Sigmoid colon (tissue), 7 donors: Measurements from ENCODE around the gene CCNL2. TPM values are rescaled to one million over a fixed set of nuclear protein-coding genes. Genes with fewer than 3 reads are reported as not detected.

Source experiments
- DNase-seq: peaks from one replicate; pipeline ENCODE4 v3.0.0-alpha.2; 2019
- H3K27ac ChIP-seq, 4 donors: fragments of 200-600 bp; sonication (generic); one replicate each; pipeline ENCODE4 v1.5.1; 2016 to 2019; ENCODE audit warnings: mild to moderate bottlenecking in 1 of 4
- H3K27me3 ChIP-seq, 3 donors: fragments of 200-600 bp; sonication (generic); one replicate each; pipeline ENCODE4 v1.5.1; 2019; ENCODE audit warnings: mild to moderate bottlenecking in 1 of 3
- H3K36me3 ChIP-seq, 4 donors: fragments of 200-600 bp; sonication (generic); one replicate each; pipeline ENCODE4 v1.5.1; 2016 to 2019
- H3K4me1 ChIP-seq, 4 donors: fragments of 200-600 bp; sonication (generic); one replicate each; pipeline ENCODE4 v1.5.1; 2017 to 2019
- H3K4me3 ChIP-seq, 4 donors: fragments of 200-600 bp; sonication (generic); one replicate each; pipeline ENCODE4 v1.5.1; 2017 to 2019; ENCODE audit warnings: mild to moderate bottlenecking in 2 of 4, moderate library complexity in 1 of 4
- H3K9me3 ChIP-seq, 4 donors: fragments of 200-600 bp in 3 of 4; sonication (generic) in 3 of 4; one replicate each; pipeline versions ENCODE4 v1.5.1 to v1.6.1; 2013 to 2019
- CTCF ChIP-seq, 4 experiments: fragments of 450-650 bp in 3 of 4; fragments of 200-600 bp in 1 of 4; IDR thresholded peaks; one replicate each; pipeline ENCODE4 v1.5.1; 2016 to 2019; ENCODE audit warnings: antibody characterized with exemption in 4 of 4, mild to moderate bottlenecking in 3 of 4, moderate library complexity in 2 of 4
- EP300 ChIP-seq, 4 donors: sonication (generic); formaldehyde crosslinking; IDR thresholded peaks; one replicate each; pipeline ENCODE4 v1.6.1; 2017; ENCODE audit warnings: antibody characterized with exemption in 4 of 4
- POLR2A ChIP-seq, 2 donors: fragments of 450-650 bp; IDR thresholded peaks; one replicate each; pipeline ENCODE4 v1.6.1; 2016; ENCODE audit warnings: antibody characterized with exemption in 2 of 2, mild to moderate bottlenecking in 2 of 2, moderate library complexity in 2 of 2
- POLR2AphosphoS5 ChIP-seq, 4 donors: sonication (generic); formaldehyde crosslinking; IDR thresholded peaks; one replicate each; pipeline ENCODE4 v1.6.1; 2017; ENCODE audit warnings: antibody characterized with exemption in 4 of 4
- WGBS, 2 donors: extraction: QIAGEN DNeasy Blood & Tissue Kit; methylation state at CpG; one replicate each; pipeline ENCODE4 v1.1.7; 2013; 5-methylcytosine and 5-hydroxymethylcytosine counted together
- intact Hi-C: fragments of 100-400 bp; cut with DNase I; formaldehyde crosslinking; loops from one replicate; pipeline ENCODE4 v1.15.1; 2023
- polyA plus RNA-seq, 3 donors: library from polyadenylated mRNA; stranded (reverse); fragments of 200-250 nt; gene quantifications; one replicate each; pipeline ENCODE4 v1.2.3, GENCODE V29; 2013
- total RNA-seq, 4 donors: library from RNA; depleted of rRNA; stranded (reverse); fragments of >200 nt; gene quantifications; one replicate each; pipeline ENCODE4 v1.1.0, GENCODE V29; 2016
- donor health status: healthy with polysubstance abuse.
- donor health status: Bipolar disorder and iron deficiency.
- donor health status: healthy.

The CCNL2 gene
- total and polyA plus RNA-seq, 7 donors: 15.0 to 375 (median 139) TPM

- Histone ChIP-seq H3K9me3 (no peaks in the 10 kb centered on the region), H3K4me1 (no peaks in the 10 kb centered on the region), H3K27ac (no peak overlapping the region), H3K36me3 (peaks cover 16 to 56% (median 31%) of the 10 kb centered on the region in 4 donors), H3K27me3 (no peaks in the 10 kb centered on the region), H3K4me3 (no peak overlapping the region)
- intact Hi-C loops: no loop called here
- TF ChIP-seq POLR2A (IDR thresholded peaks at IDR 0.05): no peak
- no peak for TF ChIP-seq POLR2AphosphoS5 (IDR thresholded peaks at IDR 0.05)
- TF ChIP-seq CTCF (IDR thresholded peaks at IDR 0.05): no peak
- no peak for TF ChIP-seq EP300 (IDR thresholded peaks at IDR 0.05)
- no peak for DNase-seq
- 91 to 92% methylated on average over 26 of the region's 26 CpGs for WGBS, 2 donors
These were observed 62.7 kb downstream of the CCNL2 start for GRCh38 chr1:1336446-1336845.

- TF ChIP-seq EP300 (IDR thresholded peaks at IDR 0.05) (no peak), POLR2AphosphoS5 (IDR thresholded peaks at IDR 0.05) (no peak), CTCF (IDR thresholded peaks at IDR 0.05) (no peak), POLR2A (IDR thresholded peaks at IDR 0.05) (no peak)
- WGBS, 2 donors: 89 to 91% methylated on average over 21 of the region's 21 CpGs
- DNase-seq: no peak
- Histone ChIP-seq H3K36me3 (peaks cover 16 to 51% (median 27%) of the 10 kb centered on the region in 4 donors), H3K27ac (no peak overlapping the region), H3K4me1 (peaks cover 0 to 4% (median 2%) of the 10 kb centered on the region in 4 donors), H3K4me3 (no peak overlapping the region), H3K27me3 (no peaks in the 10 kb centered on the region), H3K9me3 (no peaks in the 10 kb centered on the region)
- intact Hi-C loops: no loop called here
These were observed 63.3 kb downstream of the CCNL2 start for GRCh38 chr1:1335792-1336248.

Other genes with a start within 250 kb of the CCNL2 start
- not detected for gene TTLL10, start 225.5 kb downstream of the CCNL2 start, total RNA-seq
- gene TTLL10, start 225.5 kb downstream of the CCNL2 start, polyA plus RNA-seq: under 1 TPM; 0.46 to 0.70 (median 0.60) TPM
- gene TNFRSF18, start 192.7 kb downstream of the CCNL2 start, total RNA-seq: under 1 TPM in 1 of 4 donors, not detected in 3; 0.71 TPM
- gene TNFRSF18, start 192.7 kb downstream of the CCNL2 start, polyA plus RNA-seq: 1 to 10 TPM in 2 of 3 donors, not detected in 1; 1.2 to 3.9 TPM
- 1 to 10 TPM in 1 of 4 donors, under 1 TPM in 1, not detected in 2; 0.95 to 1.8 TPM for gene TNFRSF4, start 185.2 kb downstream of the CCNL2 start, total RNA-seq
- gene TNFRSF4, start 185.2 kb downstream of the CCNL2 start, polyA plus RNA-seq: 1 to 10 TPM; 1.2 to 8.6 (median 1.2) TPM
- gene SDF4, start 167.3 kb downstream of the CCNL2 start, total RNA-seq: 10 to 100 TPM; 73.4 to 95.6 (median 81.9) TPM
- gene SDF4, start 167.3 kb downstream of the CCNL2 start, polyA plus RNA-seq: 100 to 1,000 TPM in 1 of 3 donors, 10 to 100 TPM in 2; 33.0 to 181 (median 40.2) TPM
- gene B3GALT6, start 167.1 kb downstream of the CCNL2 start, total RNA-seq: 10 to 100 TPM in 2 of 4 donors, 1 to 10 TPM in 2; 8.6 to 12.5 (median 10.3) TPM
- gene B3GALT6, start 167.1 kb downstream of the CCNL2 start, polyA plus RNA-seq: 1 to 10 TPM; 1.8 to 9.6 (median 2.5) TPM
- gene C1QTNF12, start 152.6 kb downstream of the CCNL2 start, total RNA-seq: 1 to 10 TPM in 2 of 4 donors, not detected in 2; 1.9 to 5.7 TPM
- 10 to 100 TPM; 17.6 to 28.7 (median 23.4) TPM for gene C1QTNF12, start 152.6 kb downstream of the CCNL2 start, polyA plus RNA-seq
- gene UBE2J2, start 125.5 kb downstream of the CCNL2 start, total RNA-seq: 10 to 100 TPM; 33.1 to 44.3 (median 34.0) TPM
- gene UBE2J2, start 125.5 kb downstream of the CCNL2 start, polyA plus RNA-seq: 10 to 100 TPM; 32.4 to 63.6 (median 54.6) TPM
- gene SCNN1D, start 118.9 kb downstream of the CCNL2 start, total RNA-seq: 1 to 10 TPM; 1.2 to 5.0 (median 3.2) TPM
- gene SCNN1D, start 118.9 kb downstream of the CCNL2 start, polyA plus RNA-seq: 1 to 10 TPM in 1 of 3 donors, under 1 TPM in 1, not detected in 1; under 0.01 to 3.2 TPM
- gene ACAP3, start 91.4 kb downstream of the CCNL2 start, total RNA-seq: 10 to 100 TPM; 21.4 to 57.1 (median 33.4) TPM
- 10 to 100 TPM in 1 of 3 donors, 1 to 10 TPM in 2; 7.2 to 41.8 (median 8.3) TPM for gene ACAP3, start 91.4 kb downstream of the CCNL2 start, polyA plus RNA-seq
- 10 to 100 TPM; 15.7 to 24.0 (median 20.4) TPM for gene PUSL1, start 90.7 kb downstream of the CCNL2 start, total RNA-seq
- gene PUSL1, start 90.7 kb downstream of the CCNL2 start, polyA plus RNA-seq: 10 to 100 TPM; 12.6 to 22.3 (median 12.7) TPM
- 100 to 1,000 TPM in 1 of 4 donors, 10 to 100 TPM in 3; 83.8 to 135 (median 93.4) TPM for gene INTS11, start 74.7 kb downstream of the CCNL2 start, total RNA-seq
- 100 to 1,000 TPM in 1 of 3 donors, 10 to 100 TPM in 2; 58.3 to 117 (median 62.7) TPM for gene INTS11, start 74.7 kb downstream of the CCNL2 start, polyA plus RNA-seq
- gene CPTP, start 74.5 kb downstream of the CCNL2 start, total RNA-seq: 10 to 100 TPM in 2 of 4 donors, 1 to 10 TPM in 2; 8.4 to 21.6 (median 10.5) TPM
- 10 to 100 TPM; 41.4 to 57.1 (median 42.0) TPM for gene CPTP, start 74.5 kb downstream of the CCNL2 start, polyA plus RNA-seq
- not detected for gene TAS1R3, start 68.1 kb downstream of the CCNL2 start, total RNA-seq
- under 1 TPM in 2 of 3 donors, not detected in 1; 0.60 to 0.64 TPM for gene TAS1R3, start 68.1 kb downstream of the CCNL2 start, polyA plus RNA-seq
- gene DVL1, start 49.9 kb downstream of the CCNL2 start, total RNA-seq: 10 to 100 TPM; 50.7 to 85.0 (median 61.9) TPM
- gene DVL1, start 49.9 kb downstream of the CCNL2 start, polyA plus RNA-seq: 10 to 100 TPM; 25.8 to 59.9 (median 36.3) TPM
- 100 to 1,000 TPM in 3 of 4 donors, 10 to 100 TPM in 1; 78.8 to 234 (median 114) TPM for gene MXRA8, start 40.8 kb downstream of the CCNL2 start, total RNA-seq
- gene MXRA8, start 40.8 kb downstream of the CCNL2 start, polyA plus RNA-seq: 10 to 100 TPM in 2 of 3 donors, 1 to 10 TPM in 1; 2.8 to 26.2 (median 22.2) TPM
- 100 to 1,000 TPM in 3 of 4 donors, 10 to 100 TPM in 1; 89.3 to 143 (median 124) TPM for gene AURKAIP1, start 24.1 kb downstream of the CCNL2 start, total RNA-seq
- 100 to 1,000 TPM; 263 to 288 (median 271) TPM for gene AURKAIP1, start 24.1 kb downstream of the CCNL2 start, polyA plus RNA-seq
- gene MRPL20, start 8.0 kb upstream of the CCNL2 start, total RNA-seq: 100 to 1,000 TPM; 133 to 235 (median 206) TPM
- gene MRPL20, start 8.0 kb upstream of the CCNL2 start, polyA plus RNA-seq: 100 to 1,000 TPM; 155 to 216 (median 171) TPM
- 10 to 100 TPM; 10.0 to 23.0 (median 15.8) TPM for gene ANKRD65, start 21.9 kb upstream of the CCNL2 start, total RNA-seq
- 1 to 10 TPM in 2 of 3 donors, under 1 TPM in 1; 0.69 to 5.4 (median 3.8) TPM for gene ANKRD65, start 21.9 kb upstream of the CCNL2 start, polyA plus RNA-seq
- gene VWA1, start 36.4 kb upstream of the CCNL2 start, total RNA-seq: 100 to 1,000 TPM in 1 of 4 donors, 10 to 100 TPM in 3; 47.1 to 107 (median 71.1) TPM
- gene VWA1, start 36.4 kb upstream of the CCNL2 start, polyA plus RNA-seq: 10 to 100 TPM in 1 of 3 donors, 1 to 10 TPM in 2; 2.4 to 44.2 (median 3.7) TPM
- gene ATAD3C, start 50.4 kb upstream of the CCNL2 start, total RNA-seq: under 1 TPM; 0.16 to 0.55 (median 0.45) TPM
- 1 to 10 TPM in 1 of 3 donors, under 1 TPM in 1, not detected in 1; under 0.01 to 1.5 TPM for gene ATAD3C, start 50.4 kb upstream of the CCNL2 start, polyA plus RNA-seq
- 10 to 100 TPM; 11.1 to 47.1 (median 13.1) TPM for gene ATAD3B, start 72.4 kb upstream of the CCNL2 start, total RNA-seq
- gene ATAD3B, start 72.4 kb upstream of the CCNL2 start, polyA plus RNA-seq: 10 to 100 TPM in 1 of 3 donors, 1 to 10 TPM in 2; 4.8 to 49.4 (median 5.3) TPM
- gene ATAD3A, start 112.8 kb upstream of the CCNL2 start, total RNA-seq: 10 to 100 TPM in 3 of 4 donors, 1 to 10 TPM in 1; 8.6 to 14.7 (median 12.1) TPM
- 10 to 100 TPM; 12.6 to 40.4 (median 13.6) TPM for gene ATAD3A, start 112.8 kb upstream of the CCNL2 start, polyA plus RNA-seq
- 10 to 100 TPM; 15.3 to 35.2 (median 17.6) TPM for gene TMEM240, start 141.3 kb upstream of the CCNL2 start, total RNA-seq
- 1 to 10 TPM in 2 of 3 donors, not detected in 1; 3.7 to 4.8 TPM for gene TMEM240, start 141.3 kb upstream of the CCNL2 start, polyA plus RNA-seq
- 100 to 1,000 TPM in 3 of 4 donors, 10 to 100 TPM in 1; 98.9 to 119 (median 109) TPM for gene SSU72, start 175.5 kb upstream of the CCNL2 start, total RNA-seq
- gene SSU72, start 175.5 kb upstream of the CCNL2 start, polyA plus RNA-seq: 100 to 1,000 TPM; 129 to 165 (median 150) TPM
- gene FNDC10, start 200.8 kb upstream of the CCNL2 start, total RNA-seq: 1 to 10 TPM in 3 of 4 donors, under 1 TPM in 1; 0.82 to 2.8 (median 1.6) TPM
- 1 to 10 TPM; 1.2 to 3.5 (median 2.8) TPM for gene FNDC10, start 200.8 kb upstream of the CCNL2 start, polyA plus RNA-seq
- 10 to 100 TPM; 32.7 to 95.3 (median 53.6) TPM for gene MIB2, start 216.2 kb upstream of the CCNL2 start, total RNA-seq
- gene MIB2, start 216.2 kb upstream of the CCNL2 start, polyA plus RNA-seq: 10 to 100 TPM; 24.6 to 77.6 (median 33.3) TPM
- 10 to 100 TPM in 2 of 4 donors, 1 to 10 TPM in 2; 1.8 to 58.7 (median 17.2) TPM for gene MMP23B, start 232.8 kb upstream of the CCNL2 start, total RNA-seq
- 1 to 10 TPM; 2.2 to 3.6 (median 2.3) TPM for gene MMP23B, start 232.8 kb upstream of the CCNL2 start, polyA plus RNA-seq